C4-2B (cell line): Measurements from ENCODE around the gene CRIP3.

ENCODE experiments used
- ZFX ChIP-seq: fragments of 450-650 bp; IDR thresholded peaks from 2 replicates; pipeline ENCODE4 v1.6.1; 2017
- TF ChIP-seq, protein P1 (sequence below): fragments of 450-650 bp; conservative IDR thresholded peaks from 2 replicates; pipeline ENCODE4 v1.5.1; 2017; ENCODE audit warnings: mild to moderate bottlenecking

GRCh38 chr6:43302126-43302525 is 6.5 kb downstream of the CRIP3 start:
- TF ChIP-seq, protein P1, sequence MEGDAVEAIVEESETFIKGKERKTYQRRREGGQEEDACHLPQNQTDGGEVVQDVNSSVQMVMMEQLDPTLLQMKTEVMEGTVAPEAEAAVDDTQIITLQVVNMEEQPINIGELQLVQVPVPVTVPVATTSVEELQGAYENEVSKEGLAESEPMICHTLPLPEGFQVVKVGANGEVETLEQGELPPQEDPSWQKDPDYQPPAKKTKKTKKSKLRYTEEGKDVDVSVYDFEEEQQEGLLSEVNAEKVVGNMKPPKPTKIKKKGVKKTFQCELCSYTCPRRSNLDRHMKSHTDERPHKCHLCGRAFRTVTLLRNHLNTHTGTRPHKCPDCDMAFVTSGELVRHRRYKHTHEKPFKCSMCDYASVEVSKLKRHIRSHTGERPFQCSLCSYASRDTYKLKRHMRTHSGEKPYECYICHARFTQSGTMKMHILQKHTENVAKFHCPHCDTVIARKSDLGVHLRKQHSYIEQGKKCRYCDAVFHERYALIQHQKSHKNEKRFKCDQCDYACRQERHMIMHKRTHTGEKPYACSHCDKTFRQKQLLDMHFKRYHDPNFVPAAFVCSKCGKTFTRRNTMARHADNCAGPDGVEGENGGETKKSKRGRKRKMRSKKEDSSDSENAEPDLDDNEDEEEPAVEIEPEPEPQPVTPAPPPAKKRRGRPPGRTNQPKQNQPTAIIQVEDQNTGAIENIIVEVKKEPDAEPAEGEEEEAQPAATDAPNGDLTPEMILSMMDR = no peak
- no peak for TF ChIP-seq ZFX
